A673 (cell line): Measurements from ENCODE around the gene OR51E2.

Experiments
- CTCF ChIP-seq: fragments of 300-800, 200-600 bp; sonication (generic); conservative IDR thresholded peaks from 2 replicates; pipeline ENCODE4 v1.5.1; 2017; ENCODE audit warnings: low read depth, mild to moderate bottlenecking, antibody characterized with exemption, low read length, moderate library complexity, mixed read lengths
- EZH2 ChIP-seq: fragments of 200-600 bp; sonication (generic); IDR thresholded peaks from 2 replicates; pipeline ENCODE4 v1.6.1; 2017; ENCODE audit warnings: borderline replicate concordance, low read depth, mild to moderate bottlenecking, mixed read lengths, antibody characterized with exemption, low read length; ENCODE audit not compliant: poor library complexity, severe bottlenecking

GRCh38 chr11:4643076-4643475 is 54.6 kb downstream of the OR51E2 start:
- TF ChIP-seq EZH2 (no peak), CTCF (no peak)
